ENCODE results near the gene RAI14.

RAI14 gene

GRCh38 chr5:34854459-34855174, 198.5 kb downstream of the RAI14 start:
- no peak for DNase-seq (ENCODE audit: low read depth)

- no peak for DNase-seq (ENCODE audit: low read depth)
Observed at GRCh38 chr5:34857161-34857560, 201.0 kb downstream of the RAI14 start.

- DNase-seq (ENCODE audit: low read depth), result no peak
Observed at GRCh38 chr5:34857894-34858293, 201.8 kb downstream of the RAI14 start.

- no peak for DNase-seq (ENCODE audit: low read depth)
Observed at GRCh38 chr5:34858790-34859189, 202.7 kb downstream of the RAI14 start.

- no peak for DNase-seq (ENCODE audit: low read depth)
Observed at GRCh38 chr5:34859253-34859652, 203.1 kb downstream of the RAI14 start.

GRCh38 chr5:34863946-34864345, 207.8 kb downstream of the RAI14 start:
- no peak for DNase-seq (ENCODE audit: low read depth)

GRCh38 chr5:34865091-34865490, 209.0 kb downstream of the RAI14 start:
- no peak for DNase-seq (ENCODE audit: low read depth)

- DNase-seq (ENCODE audit: low read depth), result no peak
Observed at GRCh38 chr5:34866989-34867471, 210.9 kb downstream of the RAI14 start.

- no peak for DNase-seq (ENCODE audit: low read depth)
Observed at GRCh38 chr5:34867660-34868059, 211.5 kb downstream of the RAI14 start.

- no peak for DNase-seq (ENCODE audit: low read depth)
Observed at GRCh38 chr5:34868791-34869190, 212.7 kb downstream of the RAI14 start.

- no peak for DNase-seq (ENCODE audit: low read depth)
Observed at GRCh38 chr5:34869256-34869655, 213.1 kb downstream of the RAI14 start.

GRCh38 chr5:34870382-34870781, 214.3 kb downstream of the RAI14 start:
- DNase-seq (ENCODE audit: low read depth), result no peak

GRCh38 chr5:34876275-34876674, 220.1 kb downstream of the RAI14 start:
- no peak for DNase-seq (ENCODE audit: low read depth)

GRCh38 chr5:34881246-34881645, 225.1 kb downstream of the RAI14 start:
- no peak for DNase-seq (ENCODE audit: low read depth)

All from HS-5 (cell line).